Lower leg skin (tissue), 3 donors: ENCODE data around the gene NDEL1.

Experiments used
- POLR2A ChIP-seq, 2 donors: fragments of 450-650 bp; IDR thresholded peaks; one replicate each; pipeline ENCODE4 v1.6.1; 2016 to 2017; ENCODE audit warnings: antibody characterized with exemption in 2 of 2, mild to moderate bottlenecking in 1 of 2, moderate library complexity in 1 of 2
- TF ChIP-seq, protein P1 (sequence below), 3 donors: fragments of 450-650 bp; IDR thresholded peaks; one replicate each; pipeline ENCODE4 v1.5.1; 2016; ENCODE audit warnings: antibody characterized with exemption in 3 of 3, mild to moderate bottlenecking in 3 of 3, moderate library complexity in 2 of 3

DNA sequence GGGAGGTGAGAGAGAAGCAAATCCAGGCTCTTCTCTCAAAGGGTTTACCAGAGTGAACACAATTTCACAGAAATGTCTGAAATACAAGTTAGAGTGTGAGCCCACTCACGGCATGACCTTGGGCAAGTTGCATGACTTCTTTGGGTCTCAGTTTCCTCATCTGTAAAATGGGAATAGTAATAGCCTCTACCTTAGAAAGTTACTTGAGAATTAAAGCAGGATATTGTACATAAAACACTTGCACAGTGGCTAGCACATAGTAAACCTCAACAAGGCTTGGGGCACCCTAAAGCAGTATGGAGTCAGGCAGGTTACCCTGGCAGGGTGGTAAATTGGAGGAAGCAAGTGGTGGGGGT is 24.8 kb upstream of the NDEL1 start:
- TF ChIP-seq, protein P1, sequence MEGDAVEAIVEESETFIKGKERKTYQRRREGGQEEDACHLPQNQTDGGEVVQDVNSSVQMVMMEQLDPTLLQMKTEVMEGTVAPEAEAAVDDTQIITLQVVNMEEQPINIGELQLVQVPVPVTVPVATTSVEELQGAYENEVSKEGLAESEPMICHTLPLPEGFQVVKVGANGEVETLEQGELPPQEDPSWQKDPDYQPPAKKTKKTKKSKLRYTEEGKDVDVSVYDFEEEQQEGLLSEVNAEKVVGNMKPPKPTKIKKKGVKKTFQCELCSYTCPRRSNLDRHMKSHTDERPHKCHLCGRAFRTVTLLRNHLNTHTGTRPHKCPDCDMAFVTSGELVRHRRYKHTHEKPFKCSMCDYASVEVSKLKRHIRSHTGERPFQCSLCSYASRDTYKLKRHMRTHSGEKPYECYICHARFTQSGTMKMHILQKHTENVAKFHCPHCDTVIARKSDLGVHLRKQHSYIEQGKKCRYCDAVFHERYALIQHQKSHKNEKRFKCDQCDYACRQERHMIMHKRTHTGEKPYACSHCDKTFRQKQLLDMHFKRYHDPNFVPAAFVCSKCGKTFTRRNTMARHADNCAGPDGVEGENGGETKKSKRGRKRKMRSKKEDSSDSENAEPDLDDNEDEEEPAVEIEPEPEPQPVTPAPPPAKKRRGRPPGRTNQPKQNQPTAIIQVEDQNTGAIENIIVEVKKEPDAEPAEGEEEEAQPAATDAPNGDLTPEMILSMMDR (IDR thresholded peaks at IDR 0.05) = no peak
- no peak for TF ChIP-seq POLR2A (IDR thresholded peaks at IDR 0.05)
